C1 segment of cervical spinal cord (tissue), 14 donors: ENCODE data around the gene ZNF419.
A peak's percentile ranks its signal among the peaks of the same experiment; 100 is the strongest.
"Not testable (repeated sequence)": the region's sequence is repeated elsewhere in the genome, so short reads cannot be mapped to it uniquely, and the experiment has no call there.

Source experiments
- DNase-seq, 14 donors: peaks; one replicate each; lab custom pipeline; 2025; lab: John Stamatoyannopoulos, UW

Gene ZNF419

DNA sequence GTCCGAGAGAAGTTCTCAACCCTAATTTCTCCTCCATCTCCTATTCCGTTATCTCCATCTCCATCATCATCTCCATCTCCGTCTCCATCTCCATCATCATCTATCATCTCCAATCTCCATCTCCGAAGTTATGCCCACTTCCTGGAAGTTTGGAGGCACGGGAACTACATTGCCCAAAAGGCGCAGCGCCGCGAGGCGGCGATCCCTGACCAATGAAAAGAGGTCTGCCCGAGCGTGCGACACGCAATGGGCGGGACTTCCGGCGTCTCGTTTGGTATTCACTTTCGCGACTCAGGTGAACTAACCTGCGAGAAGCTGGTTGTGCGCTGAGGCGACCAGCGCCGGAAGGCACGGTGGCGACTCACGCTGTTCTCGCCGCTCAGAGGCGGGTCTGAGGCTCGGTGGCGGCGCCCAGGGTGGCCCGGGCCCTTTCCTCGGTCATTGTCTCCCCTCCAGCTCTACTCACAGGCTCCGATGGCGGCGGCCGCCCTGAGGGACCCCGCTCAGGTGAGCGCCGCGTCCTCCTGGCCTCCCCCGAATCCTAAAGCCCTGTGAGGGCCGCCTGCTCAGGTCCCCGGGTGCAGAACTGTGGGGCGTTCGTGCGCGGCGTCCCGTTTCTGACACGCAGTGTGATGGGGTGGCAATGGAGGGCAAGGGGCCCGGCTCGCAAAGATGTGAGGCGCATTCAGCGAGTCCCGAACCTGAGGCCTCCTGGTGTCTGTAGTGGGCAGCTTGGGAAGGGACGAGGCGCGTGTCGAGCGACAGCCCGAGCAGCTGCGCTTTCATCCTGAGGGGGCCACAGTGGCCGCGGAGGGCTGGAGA lies at the start of gene ZNF419:
TSS of gene ZNF419 (plus strand) at position 274 of the 822 bp plus-strand sequence. CDS start at position 475, 201 bp downstream.
- DNase-seq = peak; percentile 36 to 90 (median 80)

DNA sequence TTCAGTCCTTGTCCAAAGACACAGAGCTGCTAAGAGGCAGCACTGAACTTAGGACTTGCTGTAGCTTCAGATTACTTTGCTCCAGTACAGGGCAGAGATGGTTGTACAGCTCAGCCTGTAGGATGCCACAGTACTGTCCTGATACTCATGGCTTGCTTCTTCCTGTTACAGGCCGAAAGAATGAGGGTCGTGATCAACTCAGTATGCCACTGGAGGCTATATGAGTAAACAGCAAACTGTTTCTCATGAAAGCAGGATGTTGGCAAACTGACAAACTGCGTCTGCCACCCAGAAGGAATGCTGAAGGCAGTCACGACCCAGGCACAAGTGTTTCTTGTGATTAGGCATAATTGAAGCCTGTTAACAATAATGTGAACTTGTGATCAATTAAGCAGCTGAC lies 49.6 kb upstream of the ZNF419 start:
- DNase-seq = no peak

- DNase-seq = no peak
Observed at GRCh38 chr19:57438925-57439324, 48.6 kb upstream of the ZNF419 start.

DNA sequence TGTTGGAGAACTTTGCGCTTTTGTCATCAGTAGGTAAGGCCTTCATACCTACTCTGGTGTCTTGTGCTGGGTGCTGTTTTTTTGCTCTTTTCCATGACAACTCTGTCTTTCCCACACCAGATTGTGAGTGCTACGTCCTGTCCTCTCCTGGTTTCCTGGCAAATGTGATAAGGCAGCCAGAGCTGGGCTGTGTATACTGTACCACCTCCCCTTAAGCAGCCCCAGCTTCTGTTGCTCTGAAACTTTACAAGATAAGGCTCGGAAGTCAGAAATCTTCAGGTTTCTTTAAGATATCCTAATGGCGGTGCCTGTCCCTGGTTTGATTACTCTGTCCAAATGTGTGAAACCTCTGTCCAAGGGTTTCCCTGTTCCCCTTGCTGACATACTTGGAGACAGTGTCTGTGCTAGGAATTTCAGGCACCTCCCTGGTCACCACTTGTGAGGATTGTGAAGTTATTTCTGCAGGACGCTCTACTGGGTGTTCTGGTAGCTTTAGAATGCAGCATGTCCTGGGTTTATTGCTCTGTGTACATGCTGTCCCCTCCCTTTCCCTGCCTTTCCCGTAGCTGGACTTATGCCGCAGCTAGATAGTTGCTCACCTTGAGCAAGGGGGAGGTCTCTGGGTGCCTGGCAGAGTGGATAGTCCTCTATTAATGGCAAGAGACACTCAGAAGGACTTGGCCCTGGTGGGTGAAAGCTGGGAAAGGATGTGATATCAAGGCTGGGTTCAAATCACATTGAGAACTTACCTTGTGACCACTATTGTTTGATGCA lies 45.4 kb upstream of the ZNF419 start:
- DNase-seq = no peak

GRCh38 chr19:57443121-57443696 lies 44.3 kb upstream of the ZNF419 start:
- DNase-seq = no peak

- no peak for DNase-seq
Observed at GRCh38 chr19:57452307-57452706, 35.2 kb upstream of the ZNF419 start.

DNA sequence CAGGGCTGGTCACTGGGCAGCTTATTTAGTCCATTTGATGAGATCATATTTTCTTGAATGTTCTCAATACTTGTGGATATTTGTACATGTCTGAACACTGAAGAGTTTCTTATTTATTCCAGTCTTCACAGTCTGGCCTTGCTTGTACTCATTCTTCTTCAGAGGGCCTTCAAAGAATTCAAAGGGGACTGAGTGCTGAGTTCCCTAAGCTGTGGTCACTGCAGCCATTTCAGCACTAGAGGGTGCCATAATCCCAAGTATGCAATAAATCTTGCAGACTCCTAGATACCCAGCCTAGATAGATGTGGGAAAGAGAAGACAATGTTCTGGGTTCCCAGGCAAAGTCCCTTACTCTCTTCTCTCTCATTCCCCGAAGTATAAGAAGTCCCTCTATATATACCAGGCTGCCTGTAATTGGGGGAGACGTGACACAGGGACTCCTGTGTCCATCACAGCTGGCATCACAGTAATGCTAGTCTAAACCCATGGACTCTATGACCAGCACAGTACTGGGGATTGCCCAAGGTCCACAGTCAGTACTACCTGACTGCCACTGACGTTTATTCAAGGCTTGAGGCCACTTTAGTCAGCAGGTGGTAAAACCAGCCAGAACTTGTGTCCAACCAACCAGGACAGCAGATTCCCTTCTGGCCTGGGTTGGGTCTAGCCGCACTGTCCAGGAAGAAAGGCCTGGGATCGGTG lies 21.7 kb upstream of the ZNF419 start:
- DNase-seq = no peak

DNA sequence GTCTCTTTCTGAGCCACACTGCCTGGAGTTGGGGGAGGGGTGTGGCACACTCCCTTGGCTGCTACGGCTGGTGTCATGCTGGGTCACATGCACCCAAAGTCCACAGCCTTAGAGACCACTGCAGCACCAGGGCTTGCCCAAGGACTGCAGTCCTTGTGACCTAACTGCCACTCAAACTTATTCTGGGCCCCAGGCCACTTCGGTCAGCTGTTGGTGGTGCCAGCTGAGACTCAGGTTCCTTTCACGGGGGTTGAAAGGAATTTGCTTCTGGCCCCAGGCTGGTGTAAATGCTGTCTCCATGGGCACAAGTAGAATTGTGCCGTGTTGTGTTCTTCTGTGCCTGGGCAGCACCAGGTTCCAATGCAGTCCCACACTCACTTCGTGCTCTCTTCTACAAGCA lies 21.1 kb upstream of the ZNF419 start:
- no peak for DNase-seq

DNA sequence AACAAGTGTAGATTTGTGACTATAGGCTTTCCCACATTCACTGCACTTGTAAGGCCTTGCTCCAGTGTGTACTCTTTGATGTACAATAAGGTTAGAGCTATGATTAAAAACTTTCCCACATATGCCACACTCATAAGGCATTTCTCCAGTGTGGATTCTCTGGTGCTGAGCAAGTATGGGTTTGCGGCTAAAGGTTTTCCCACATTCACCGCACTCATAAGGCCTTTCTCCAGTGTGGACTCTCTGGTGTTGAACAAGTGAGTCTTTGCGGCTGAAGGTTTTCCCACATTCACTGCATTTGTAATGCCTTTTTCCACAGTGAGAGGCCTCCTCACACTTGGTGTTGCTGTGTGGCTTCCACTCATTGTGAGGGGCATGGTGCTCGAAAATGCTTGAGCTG lies 13.9 kb upstream of the ZNF419 start:
- no peak for DNase-seq

DNA sequence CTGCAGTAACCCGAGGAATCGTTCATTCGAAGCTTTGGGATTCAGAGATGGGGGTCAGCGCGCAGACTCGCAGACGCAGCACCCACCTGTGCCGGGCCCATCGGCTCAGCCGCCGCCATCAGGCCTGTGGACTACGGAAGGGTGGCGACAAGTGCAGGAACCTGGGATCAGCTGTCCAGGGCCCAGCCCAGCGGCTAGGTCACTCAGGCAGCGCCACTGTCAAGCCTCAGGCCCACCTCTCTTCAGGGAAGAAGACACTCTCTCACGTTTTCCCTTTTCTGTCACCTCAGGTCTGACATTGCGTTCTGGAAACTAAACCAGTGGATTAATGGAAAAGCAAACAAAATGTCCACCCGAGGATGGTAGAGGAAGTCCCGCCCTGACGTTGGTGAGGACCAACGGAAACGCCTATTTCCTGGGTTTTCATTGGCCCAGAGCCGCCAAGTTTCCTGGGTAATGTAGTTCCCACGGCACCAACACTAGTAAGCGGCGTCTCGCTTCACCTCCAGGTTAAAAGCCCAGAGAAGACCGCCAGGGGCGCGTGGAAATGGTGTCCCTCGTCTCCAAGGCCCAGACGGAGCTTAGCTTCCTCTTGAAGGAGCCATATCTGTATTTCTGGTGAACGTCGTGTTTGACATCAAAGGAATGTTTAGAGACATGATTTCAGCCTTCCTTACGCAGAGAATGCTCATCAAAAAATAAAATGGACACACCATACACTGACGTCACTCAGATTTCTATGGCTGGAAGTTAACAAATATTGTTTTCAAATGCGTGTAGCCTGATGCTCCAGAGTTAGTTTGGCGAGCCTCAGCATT lies 10.2 kb upstream of the ZNF419 start, which contains the start of gene ZNF772:
TSS of gene ZNF772 (minus strand) at position 376 of the 818 bp plus-strand sequence. CDS start at position 119, 257 bp downstream.
- DNase-seq = peak; percentile 46 to 94 (median 85)

GRCh38 chr19:57488299-57488644 lies 722 bp downstream of the ZNF419 start:
- DNase-seq = not testable (repeated sequence)

GRCh38 chr19:57499332-57499679 lies 11.8 kb downstream of the ZNF419 start:
- not testable (repeated sequence) for DNase-seq

- peak; percentile 20 to 86 (median 61) for DNase-seq
Observed at GRCh38 chr19:57499680-57500395, 12.3 kb downstream of the ZNF419 start, which contains the start of gene ZNF773. ZNF773 (plus strand) TSS chr19:57499938; CDS start chr19:57500081, 143 bp downstream.

DNA sequence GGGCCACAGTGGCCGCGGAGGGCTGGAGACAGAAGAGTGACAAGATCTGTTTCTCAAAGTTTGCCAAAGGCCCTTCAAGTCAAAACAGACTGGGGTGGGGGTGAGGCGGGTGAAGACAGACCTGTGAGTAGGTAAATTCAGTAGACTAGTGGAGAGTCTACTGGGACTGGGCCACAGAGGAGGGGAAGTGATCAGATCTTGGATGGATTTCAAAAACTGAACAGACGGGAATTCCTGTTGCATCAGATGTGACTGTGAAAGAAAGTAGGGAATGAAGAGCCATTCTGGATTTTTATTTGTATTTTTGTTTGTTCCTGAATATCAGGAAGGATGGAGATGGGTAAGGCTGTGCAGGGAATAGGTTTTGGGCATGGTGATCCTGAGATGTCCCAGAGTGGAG lies 12.8 kb downstream of the ZNF419 start:
- DNase-seq = not testable (repeated sequence)

- no peak for DNase-seq
Observed at GRCh38 chr19:57506163-57506562, 18.6 kb downstream of the ZNF419 start.

- DNase-seq = no peak
Observed at GRCh38 chr19:57511484-57511883, 23.9 kb downstream of the ZNF419 start.

DNA sequence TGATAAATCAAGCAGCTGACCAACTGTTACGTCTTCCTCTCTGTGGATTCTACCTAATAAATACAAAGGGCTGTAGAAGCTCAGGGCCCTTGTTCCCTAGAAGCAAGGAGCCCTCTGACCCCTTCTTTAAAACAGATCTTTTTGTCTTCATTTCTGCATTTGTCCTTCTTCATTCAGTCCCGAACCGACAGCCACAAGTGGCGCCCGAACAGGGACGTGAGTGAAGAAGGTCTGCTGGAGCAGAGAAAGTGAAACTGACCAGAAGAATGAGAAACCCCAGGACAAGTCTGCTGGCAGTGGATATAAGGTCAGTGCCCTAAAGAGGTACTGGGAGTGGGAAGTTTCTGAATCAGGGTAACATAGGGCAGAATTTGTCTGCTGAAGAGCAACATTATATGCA lies 25.3 kb downstream of the ZNF419 start:
- DNase-seq = no peak

- no peak for DNase-seq
Observed at GRCh38 chr19:57515255-57515654, 27.7 kb downstream of the ZNF419 start.

- DNase-seq = not testable (repeated sequence)
Observed at GRCh38 chr19:57518021-57518420, 30.5 kb downstream of the ZNF419 start.
